Measurements from ENCODE around the gene LAMB1.
A peak's percentile ranks its signal among the peaks of the same experiment; 100 is the strongest.
"Not testable (repeated sequence)": the region's sequence is repeated elsewhere in the genome, so short reads cannot be mapped to it uniquely, and the experiment has no call there.

LAMB1 gene

GRCh38 chr7:107917763-107918651 is 85.0 kb downstream of the LAMB1 start:
- no peak for DNase-seq

- no peak for DNase-seq
These were observed 87.4 kb downstream of the LAMB1 start for GRCh38 chr7:107915541-107915940.

- no peak for DNase-seq
These were observed 88.1 kb downstream of the LAMB1 start for GRCh38 chr7:107914831-107915230.

GRCh38 chr7:107913851-107914250 is 89.1 kb downstream of the LAMB1 start:
- DNase-seq, result no peak

GRCh38 chr7:107911981-107912380 is 91.0 kb downstream of the LAMB1 start:
- no peak for DNase-seq

GRCh38 chr7:107909445-107909844 is 93.5 kb downstream of the LAMB1 start:
- no peak for DNase-seq

- no peak for DNase-seq
These were observed 95.2 kb downstream of the LAMB1 start for GRCh38 chr7:107907790-107908189.

- DNase-seq, result no peak
These were observed 100.6 kb downstream of the LAMB1 start for GRCh38 chr7:107902381-107902780.

- DNase-seq, result no peak
These were observed 102.4 kb downstream of the LAMB1 start for GRCh38 chr7:107900496-107901015.

- DNase-seq, result no peak
These were observed 103.9 kb downstream of the LAMB1 start for GRCh38 chr7:107898997-107899594.

GRCh38 chr7:107892367-107892741 is 110.6 kb downstream of the LAMB1 start:
- not testable (repeated sequence) for DNase-seq

- DNase-seq, result no peak
These were observed 111.2 kb downstream of the LAMB1 start for GRCh38 chr7:107891636-107892366.

- peak; percentile 96 for DNase-seq
These were observed 111.9 kb downstream of the LAMB1 start, which contains the start of gene DLD for GRCh38 chr7:107890962-107891635. Gene DLD (plus strand): TSS chr7:107891183. CDS start chr7:107891251, 68 bp downstream.

- no peak for DNase-seq
These were observed 112.4 kb downstream of the LAMB1 start for GRCh38 chr7:107890493-107890961.

GRCh38 chr7:107889992-107890391 is 113.0 kb downstream of the LAMB1 start:
- no peak for DNase-seq

- not testable (repeated sequence) for DNase-seq
These were observed 115.1 kb downstream of the LAMB1 start for GRCh38 chr7:107887827-107888226.

- no peak for DNase-seq
These were observed 118.7 kb downstream of the LAMB1 start for GRCh38 chr7:107884066-107884818.

GRCh38 chr7:107882766-107883165 is 120.2 kb downstream of the LAMB1 start:
- no peak for DNase-seq

- DNase-seq, result no peak
These were observed 123.4 kb downstream of the LAMB1 start for GRCh38 chr7:107879400-107880035.

GRCh38 chr7:107878636-107879035 is 124.3 kb downstream of the LAMB1 start:
- no peak for DNase-seq
